HUES64 (cell line): Measurements from ENCODE around the gene CDR2.
A peak's percentile ranks its signal among the peaks of the same experiment; 100 is the strongest.

Source experiments
- H3K27ac ChIP-seq: 2 replicates; pipeline ENCODE4 v1.7.0; 2013; ENCODE audit warnings: low read depth, low read length, inconsistent platforms
- H3K27me3 ChIP-seq: 2 replicates; pipeline ENCODE4 v1.6.1; 2013; ENCODE audit warnings: mild to moderate bottlenecking, low read length; ENCODE audit not compliant: insufficient read depth
- H3K36me3 ChIP-seq: 2 replicates; pipeline ENCODE4 v1.6.1; 2013; ENCODE audit warnings: mild to moderate bottlenecking, low read length; ENCODE audit not compliant: insufficient read depth
- H3K4me1 ChIP-seq: 2 replicates; pipeline ENCODE4 v1.6.1; 2013; ENCODE audit warnings: mild to moderate bottlenecking, low read length, moderate library complexity; ENCODE audit not compliant: insufficient read depth
- H3K4me3 ChIP-seq: 2 replicates; pipeline ENCODE4 v1.5.1; 2013; ENCODE audit warnings: mild to moderate bottlenecking, low read length, moderate library complexity
- H3K9ac ChIP-seq: 2 replicates; pipeline ENCODE4 v1.6.1; 2013; ENCODE audit warnings: mild to moderate bottlenecking, low read depth, low read length
- H3K9me3 ChIP-seq: 2 replicates; pipeline ENCODE4 v1.6.1; 2013; ENCODE audit warnings: low read depth, low read length; ENCODE audit not compliant: insufficient read depth
- WGBS: fragments of 150-250, 120-280 bp; methylation state at CpG from one replicate; pipeline ENCODE4 v1.1.7; 2013; ENCODE audit warnings: missing lambda C conversion rate; 5-methylcytosine and 5-hydroxymethylcytosine counted together

CDR2 gene

DNA sequence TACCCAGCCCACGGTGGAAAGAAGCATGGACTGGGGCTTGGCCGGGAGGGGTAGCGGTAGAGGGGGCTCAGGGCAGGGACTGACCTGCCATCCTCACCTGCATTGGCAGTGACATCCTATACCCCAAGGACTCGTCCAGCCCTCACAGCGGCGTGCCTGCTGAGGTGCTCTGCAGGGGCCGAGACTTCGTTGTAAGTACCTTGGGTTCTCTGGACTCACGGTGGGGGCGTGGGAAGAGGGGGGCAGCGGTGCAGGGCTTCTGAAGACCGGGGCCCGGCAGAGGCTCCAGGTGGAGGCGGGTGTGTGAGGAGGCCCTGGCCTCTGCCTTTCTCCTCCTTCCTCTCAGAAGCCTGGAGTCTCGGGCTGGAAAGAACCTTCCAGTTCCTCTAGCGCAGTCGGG is 51.7 kb downstream of the CDR2 start:
- H3K9ac ChIP-seq, result no peak overlapping the region
- no peak overlapping the region for H3K4me3 ChIP-seq
- H3K27me3 ChIP-seq, result no peaks in the 10 kb centered on the region
- WGBS, result 97% methylated on average over 17 of the region's 17 CpGs
- H3K27ac ChIP-seq, result no peak overlapping the region
- H3K9me3 ChIP-seq, result no peaks in the 10 kb centered on the region
- H3K4me1 ChIP-seq, result no peaks in the 10 kb centered on the region
- H3K36me3 ChIP-seq, result peaks cover 88% of the 10 kb centered on the region

GRCh38 chr16:22322021-22322471 is 52.4 kb downstream of the CDR2 start:
- Histone ChIP-seq H3K27me3 (no peaks in the 10 kb centered on the region), H3K4me1 (no peaks in the 10 kb centered on the region), H3K9me3 (no peaks in the 10 kb centered on the region), H3K9ac (0 out of 2 replicates have a peak overlapping the region, but pooled peaks have one; percentile 31), H3K4me3 (no peak overlapping the region), H3K36me3 (peaks cover 88% of the 10 kb centered on the region), H3K27ac (no peak overlapping the region)
- 93% methylated on average over 11 of the region's 11 CpGs for WGBS

GRCh38 chr16:22321340-22322001 is 52.9 kb downstream of the CDR2 start:
- H3K27me3 ChIP-seq, result no peaks in the 10 kb centered on the region
- H3K4me1 ChIP-seq, result no peaks in the 10 kb centered on the region
- WGBS, result 60% methylated on average over 16 of the region's 16 CpGs
- peak overlapping the region; percentile 28; the same call in 1 of the 2 replicates for H3K27ac ChIP-seq
- peaks cover 88% of the 10 kb centered on the region for H3K36me3 ChIP-seq
- peak overlapping the region; percentile 31; the same call in 1 of the 2 replicates for H3K9ac ChIP-seq
- no peak overlapping the region for H3K4me3 ChIP-seq
- H3K9me3 ChIP-seq, result no peaks in the 10 kb centered on the region

DNA sequence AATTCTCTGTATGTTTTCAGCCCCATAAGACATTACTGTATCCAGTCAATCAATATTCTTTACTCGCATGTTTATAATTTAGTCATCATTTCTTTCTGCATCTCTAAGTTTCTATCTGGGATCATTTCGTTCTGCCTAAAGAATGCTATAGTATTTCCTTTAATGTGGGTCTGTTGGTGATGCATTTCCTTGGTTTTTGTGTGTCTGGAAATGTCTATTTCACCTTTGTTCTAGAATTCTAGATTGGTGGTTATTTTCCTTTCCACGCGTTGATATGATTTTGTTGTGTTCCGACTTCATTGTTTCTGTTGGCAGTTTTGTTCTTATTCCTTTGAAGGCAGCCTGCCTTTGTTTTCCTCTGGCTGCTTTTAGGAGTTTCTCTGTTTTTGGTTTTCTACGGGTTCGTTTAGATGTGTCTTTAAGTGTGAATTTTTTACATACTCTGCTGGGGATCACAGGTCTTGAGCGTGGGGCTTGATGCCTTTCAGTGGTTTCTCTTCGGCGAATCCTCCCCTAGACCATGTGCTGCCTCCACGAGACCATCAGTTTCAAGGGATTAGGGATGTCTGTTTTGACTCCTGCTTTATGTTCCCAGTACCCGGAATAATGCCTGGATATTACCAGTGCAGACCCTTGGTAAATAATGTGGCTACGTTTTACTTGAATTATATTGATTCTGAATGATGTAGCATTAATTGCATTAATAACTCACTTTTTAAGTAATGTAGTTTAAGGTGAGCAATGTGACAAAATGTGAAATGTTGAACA is 53.7 kb downstream of the CDR2 start:
- 83% methylated on average over 13 of the region's 13 CpGs for WGBS
- Histone ChIP-seq H3K27ac (peak overlapping the region; percentile 20; the same call in 1 of the 2 replicates), H3K4me1 (no peaks in the 10 kb centered on the region), H3K9ac (no peak overlapping the region), H3K36me3 (peaks cover 89% of the 10 kb centered on the region), H3K4me3 (no peak overlapping the region), H3K27me3 (no peaks in the 10 kb centered on the region), H3K9me3 (no peaks in the 10 kb centered on the region)

DNA sequence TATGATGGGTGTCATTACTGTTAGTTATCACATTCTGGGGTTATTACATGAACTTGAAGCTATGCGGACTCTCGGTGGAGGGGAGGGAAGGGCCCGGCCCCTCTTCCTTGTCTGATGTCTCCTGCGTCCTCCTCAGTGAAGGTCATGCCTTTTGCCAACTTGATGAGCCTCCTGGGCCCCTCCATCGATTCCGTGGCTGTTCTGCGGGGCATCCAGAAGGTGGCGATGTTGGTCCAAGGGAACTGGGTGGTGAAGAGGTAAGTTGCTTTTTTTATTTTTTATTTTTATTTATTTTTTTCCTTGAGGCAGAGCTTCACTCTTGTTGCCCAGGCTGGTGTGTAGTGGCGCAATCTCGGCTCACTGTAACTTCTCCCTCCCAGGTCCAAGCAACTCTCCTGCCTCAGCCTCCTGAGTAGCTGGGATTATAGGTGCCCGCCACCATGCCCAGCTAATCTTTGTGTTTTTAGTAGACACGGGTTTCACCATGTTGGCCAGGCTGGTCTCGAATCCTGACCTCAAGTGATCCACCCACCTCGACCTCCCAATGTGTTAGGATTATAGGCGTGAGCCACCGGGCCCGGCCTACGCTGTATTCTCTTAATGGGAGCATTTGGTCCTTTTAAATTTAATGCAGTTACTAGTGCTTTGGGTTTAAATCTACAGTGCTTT is 55.6 kb downstream of the CDR2 start:
- H3K36me3 ChIP-seq, result peaks cover 89% of the 10 kb centered on the region
- no peak overlapping the region for H3K9ac ChIP-seq
- WGBS, result 95% methylated on average over 17 of the region's 18 CpGs
- H3K27ac ChIP-seq, result no peak overlapping the region
- no peaks in the 10 kb centered on the region for H3K9me3 ChIP-seq
- H3K4me1 ChIP-seq, result no peaks in the 10 kb centered on the region
- no peak overlapping the region for H3K4me3 ChIP-seq
- no peaks in the 10 kb centered on the region for H3K27me3 ChIP-seq

DNA sequence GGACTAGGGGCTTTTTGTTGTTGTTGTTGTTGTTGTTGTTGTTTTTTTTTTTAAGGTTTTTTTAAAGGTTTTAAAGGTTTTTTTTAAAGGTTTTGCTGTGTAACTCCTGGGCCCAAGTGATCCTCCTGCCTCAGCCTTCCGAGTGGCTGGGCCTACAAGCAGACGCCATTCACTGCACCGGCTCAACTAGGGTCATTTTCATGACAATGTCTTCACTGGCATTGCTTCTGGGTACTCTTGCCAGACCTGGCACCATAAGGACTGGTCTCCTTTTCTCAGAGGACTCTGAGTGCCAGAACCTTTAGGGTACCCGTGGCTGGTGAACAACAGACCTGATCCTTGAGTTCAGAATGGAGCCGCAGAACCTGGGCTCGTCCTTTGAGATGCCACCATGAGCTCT is 56.8 kb downstream of the CDR2 start:
- H3K9me3 ChIP-seq, result no peaks in the 10 kb centered on the region
- 95% methylated on average over 6 of the region's 6 CpGs for WGBS
- no peaks in the 10 kb centered on the region for H3K4me1 ChIP-seq
- H3K4me3 ChIP-seq, result no peak overlapping the region
- no peaks in the 10 kb centered on the region for H3K27me3 ChIP-seq
- H3K27ac ChIP-seq, result no peak overlapping the region
- peaks cover 92% of the 10 kb centered on the region for H3K36me3 ChIP-seq
- no peak overlapping the region for H3K9ac ChIP-seq

DNA sequence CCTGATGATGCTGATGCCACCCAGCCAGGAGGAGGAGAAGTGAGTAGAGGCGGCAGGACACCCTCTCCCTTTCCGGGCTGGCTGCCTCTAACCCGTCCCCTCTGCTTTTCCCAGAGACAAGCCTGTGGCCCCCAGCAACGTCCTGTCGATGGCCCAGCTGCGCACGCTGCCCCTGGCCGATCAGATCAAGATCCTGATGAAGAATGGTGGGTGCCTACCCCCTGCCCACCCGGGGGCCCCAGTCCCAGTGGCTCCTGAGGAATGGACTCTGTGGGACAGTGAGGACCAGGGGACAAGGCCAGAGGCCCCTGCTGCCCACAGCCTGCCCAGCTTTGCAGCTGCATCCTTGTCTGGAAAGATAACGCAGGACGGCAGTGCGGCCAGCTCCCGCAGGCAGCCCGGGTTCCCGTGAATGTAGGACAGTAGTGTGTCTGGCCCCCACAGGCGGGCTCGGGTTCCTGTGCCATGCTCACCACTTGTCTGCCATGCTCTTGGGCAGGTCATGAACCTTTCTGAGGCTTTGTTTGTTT is 57.4 kb downstream of the CDR2 start:
- H3K4me1 ChIP-seq, result no peaks in the 10 kb centered on the region
- H3K27ac ChIP-seq, result no peak overlapping the region
- H3K4me3 ChIP-seq, result no peak overlapping the region
- H3K36me3 ChIP-seq, result peaks cover 92% of the 10 kb centered on the region
- WGBS, result 92% methylated on average over 17 of the region's 17 CpGs
- H3K9ac ChIP-seq, result no peak overlapping the region
- no peaks in the 10 kb centered on the region for H3K27me3 ChIP-seq
- no peaks in the 10 kb centered on the region for H3K9me3 ChIP-seq

GRCh38 chr16:22316411-22316811 is 58.0 kb downstream of the CDR2 start:
- Histone ChIP-seq H3K27ac (no peak overlapping the region), H3K4me1 (no peaks in the 10 kb centered on the region), H3K27me3 (no peaks in the 10 kb centered on the region), H3K36me3 (peaks cover 92% of the 10 kb centered on the region), H3K9me3 (no peaks in the 10 kb centered on the region), H3K4me3 (no peak overlapping the region), H3K9ac (no peak overlapping the region)
- 95% methylated on average over 8 of the region's 9 CpGs for WGBS

DNA sequence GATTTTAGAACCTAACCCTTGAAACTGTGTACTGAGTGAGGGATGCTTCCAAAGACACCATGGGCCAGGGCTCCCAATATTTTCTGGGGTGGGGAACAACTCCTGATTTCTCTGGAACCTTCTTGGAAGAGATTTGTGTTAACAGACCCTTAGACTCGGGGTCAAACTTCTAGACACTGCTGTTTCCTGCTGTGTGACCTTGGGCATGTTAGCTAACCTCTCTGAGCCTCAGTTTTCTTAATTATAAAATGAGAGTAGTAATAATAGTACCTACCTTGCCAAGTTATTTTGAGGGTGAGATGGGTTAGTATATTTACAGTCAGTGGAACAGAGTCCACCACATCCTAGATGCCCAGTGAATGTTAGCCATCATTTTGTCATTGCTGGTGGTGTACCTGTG is 58.4 kb downstream of the CDR2 start:
- Histone ChIP-seq H3K4me3 (no peak overlapping the region), H3K4me1 (no peaks in the 10 kb centered on the region), H3K9me3 (no peaks in the 10 kb centered on the region), H3K36me3 (peaks cover 93% of the 10 kb centered on the region), H3K27ac (no peak overlapping the region), H3K27me3 (no peaks in the 10 kb centered on the region), H3K9ac (no peak overlapping the region)
- 87% methylated on average over 1 of the region's 1 CpG for WGBS

DNA sequence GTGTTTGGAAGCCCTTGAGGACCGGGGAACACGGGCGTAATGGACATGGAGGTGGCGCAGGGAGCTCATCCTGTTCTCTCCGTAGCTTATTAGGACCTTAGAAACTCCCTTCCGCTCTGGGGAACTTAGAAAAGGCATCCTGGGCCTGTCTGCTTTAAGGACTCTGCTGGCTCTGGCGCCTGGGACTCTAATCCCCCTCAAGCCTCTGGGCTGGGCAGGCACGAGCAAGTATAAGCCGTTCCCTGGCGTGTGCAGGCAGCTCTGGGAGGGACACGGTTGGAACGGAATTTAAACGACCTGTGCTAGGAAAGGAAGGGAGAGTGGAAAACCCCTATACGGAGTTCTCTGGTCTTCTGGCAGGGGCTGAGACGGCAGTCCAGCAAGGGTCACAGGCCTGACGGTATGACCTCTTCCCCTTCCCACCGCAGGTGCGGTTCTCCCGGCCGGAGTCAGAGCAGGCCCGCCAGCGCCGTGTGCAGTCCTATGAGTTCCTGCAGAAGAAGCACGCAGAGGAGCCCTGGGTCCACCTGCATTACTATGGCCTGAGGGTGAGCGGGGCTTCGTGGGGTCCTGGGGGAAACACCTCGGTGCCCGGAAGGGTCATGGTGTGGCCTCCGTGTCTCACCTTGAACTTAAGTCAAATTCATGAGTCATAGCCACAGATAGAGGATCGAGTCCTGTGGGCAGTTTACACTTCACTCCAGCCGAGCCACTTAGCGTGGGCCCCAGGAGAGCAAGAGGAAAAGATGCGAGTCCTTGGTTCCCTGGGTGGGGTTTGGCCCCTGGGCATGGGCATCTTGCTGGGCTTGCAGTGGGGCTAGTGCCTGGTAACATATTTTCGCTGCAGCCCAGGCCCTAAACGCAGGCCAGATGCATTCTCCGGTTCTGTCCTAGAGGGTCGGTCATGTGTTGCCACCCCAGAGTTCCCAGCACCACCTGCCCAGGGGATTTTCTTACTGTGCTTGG is 59.5 kb downstream of the CDR2 start:
- H3K9ac ChIP-seq, result no peak overlapping the region
- no peaks in the 10 kb centered on the region for H3K4me1 ChIP-seq
- WGBS, result 95% methylated on average over 37 of the region's 37 CpGs
- H3K9me3 ChIP-seq, result no peaks in the 10 kb centered on the region
- H3K27ac ChIP-seq, result no peak overlapping the region
- no peaks in the 10 kb centered on the region for H3K27me3 ChIP-seq
- H3K4me3 ChIP-seq, result no peak overlapping the region
- H3K36me3 ChIP-seq, result peaks cover 91% of the 10 kb centered on the region
